HEK293 (cell line): ENCODE measurements around the gene ARL2BP.

ENCODE experiments used
- CTCF ChIP-seq: fragments of 450-650 bp; formaldehyde crosslinking; IDR thresholded peaks from 2 replicates; pipeline ENCODE4 v1.5.1; 2016; ENCODE audit warnings: missing biosample characterization, missing genetic modification characterization
- REPIN1 ChIP-seq: fragments of 450-650 bp; formaldehyde crosslinking; IDR thresholded peaks from 2 replicates; pipeline ENCODE4 v1.5.1; 2017; ENCODE audit warnings: missing biosample characterization, missing genetic modification characterization, low read depth
- ZNF10 ChIP-seq: fragments of 450-650 bp; formaldehyde crosslinking; IDR thresholded peaks from 2 replicates; pipeline ENCODE4 v1.5.1; 2017; ENCODE audit warnings: missing biosample characterization, missing genetic modification characterization
- ZNF175 ChIP-seq: fragments of 450-650 bp; formaldehyde crosslinking; IDR thresholded peaks from 2 replicates; pipeline ENCODE4 v1.5.1; 2016; ENCODE audit warnings: missing biosample characterization, missing genetic modification characterization
- ZNF274 ChIP-seq, 2 experiments: fragments of 200-500 bp in 1 of 2; fragments of 450-650 bp in 1 of 2; sonication (Bioruptor generic) in 1 of 2; formaldehyde crosslinking in 1 of 2; IDR thresholded peaks; 2 replicates each; pipeline versions ENCODE4 v1.5.1 to v1.6.1; 2014 to 2016; ENCODE audit warnings: borderline replicate concordance in 1 of 2, inconsistent platforms in 1 of 2, low read length in 1 of 2, missing biosample characterization in 1 of 2, missing genetic modification characterization in 1 of 2
- ZNF302 ChIP-seq: fragments of 450-650 bp; formaldehyde crosslinking; IDR thresholded peaks from 2 replicates; pipeline ENCODE4 v1.5.1; 2016; ENCODE audit warnings: missing biosample characterization, missing genetic modification characterization, low read depth
- ZNF639 ChIP-seq: fragments of 450-650 bp; formaldehyde crosslinking; IDR thresholded peaks from 2 replicates; pipeline ENCODE4 v1.5.1; 2016; ENCODE audit warnings: missing biosample characterization, missing genetic modification characterization
- ZNF658 ChIP-seq: fragments of 450-650 bp; formaldehyde crosslinking; IDR thresholded peaks from 2 replicates; pipeline ENCODE4; 2016; ENCODE audit warnings: missing biosample characterization, missing genetic modification characterization
- ZNF677 ChIP-seq: fragments of 450-650 bp; IDR thresholded peaks from 2 replicates; pipeline ENCODE4 v1.5.0; 2018; ENCODE audit warnings: missing biosample characterization, mild to moderate bottlenecking, missing genetic modification characterization, moderate library complexity

GRCh38 chr16:57277586-57277985 lies 32.5 kb downstream of the ARL2BP start:
- TF ChIP-seq CTCF (no peak), ZNF175 (tag by site-specific recombination) (no peak), REPIN1 (tag by site-specific recombination) (no peak), ZNF10 (tag by site-specific recombination) (no peak), ZNF274 (IDR thresholded peaks at IDR 0.05; ENCODE audit: low read length) (no peak), ZNF274 (tag by site-specific recombination; IDR thresholded peaks at IDR 0.05; ENCODE audit: borderline replicate concordance) (no peak), ZNF302 (no peak), ZNF677 (tag by site-specific recombination) (no peak), ZNF639 (tag by site-specific recombination) (no peak), ZNF658 (tag by site-specific recombination) (no peak)
